ENCODE data around the gene TOMM20.
"Not testable (repeated sequence)": the region's sequence is repeated elsewhere in the genome, so short reads cannot be mapped to it uniquely, and the experiment has no call there.

The TOMM20 gene

DNA sequence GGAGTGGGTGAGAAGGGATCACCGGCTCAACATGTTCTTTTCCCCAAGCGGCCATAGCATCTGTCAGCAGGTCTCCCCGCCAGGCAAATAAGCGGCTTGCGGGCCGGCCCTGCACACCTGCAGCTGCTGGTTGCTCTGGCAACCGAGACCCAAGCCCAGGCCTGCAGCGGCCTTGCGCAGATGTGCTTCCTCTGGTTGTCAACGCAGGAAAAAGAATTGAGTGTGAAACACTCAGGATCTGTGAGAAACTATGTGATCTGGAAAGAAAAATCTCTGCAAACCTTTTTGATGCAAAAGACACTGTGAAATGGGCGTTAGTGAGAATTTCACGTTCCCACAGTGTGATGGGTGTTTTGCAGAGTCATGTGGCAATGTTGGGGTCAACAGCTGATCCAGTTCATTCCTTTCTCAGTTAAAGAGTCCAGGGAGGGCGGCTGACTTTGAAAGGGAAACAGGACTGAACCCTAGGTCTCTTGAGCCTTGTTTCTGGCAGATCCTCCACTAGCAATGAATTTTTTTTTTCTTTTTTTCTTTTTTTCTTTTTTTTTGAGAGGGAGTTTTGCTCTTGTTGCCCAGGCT lies 28.4 kb downstream of the TOMM20 start:
- DNase-seq = no peak

- DNase-seq = no peak
Observed at GRCh38 chr1:235098991-235099390, 29.6 kb downstream of the TOMM20 start.

DNA sequence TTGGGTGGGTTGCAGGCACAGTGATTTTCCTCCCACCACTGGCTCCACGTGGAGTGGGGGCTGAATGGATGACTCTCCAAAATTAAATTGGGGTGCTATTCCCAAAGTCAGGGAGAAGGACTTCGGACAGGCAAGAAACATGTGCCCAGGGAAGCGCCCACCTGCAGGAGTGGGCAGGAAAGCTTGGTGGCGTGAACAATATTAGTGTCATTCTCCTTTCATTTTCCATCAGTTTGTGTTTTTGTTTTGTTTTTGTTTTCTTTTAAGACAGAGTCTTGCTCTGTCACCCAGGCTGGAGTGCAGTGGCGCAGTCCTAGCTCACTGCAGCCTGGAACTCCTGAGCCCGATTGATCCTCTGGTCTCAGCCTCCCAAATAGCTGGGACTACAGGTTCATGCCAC lies 30.1 kb downstream of the TOMM20 start:
- no peak for DNase-seq

GRCh38 chr1:235097501-235097900 lies 31.1 kb downstream of the TOMM20 start:
- not testable (repeated sequence) for DNase-seq

GRCh38 chr1:235095938-235096562 lies 32.6 kb downstream of the TOMM20 start:
- no peak for DNase-seq

DNA sequence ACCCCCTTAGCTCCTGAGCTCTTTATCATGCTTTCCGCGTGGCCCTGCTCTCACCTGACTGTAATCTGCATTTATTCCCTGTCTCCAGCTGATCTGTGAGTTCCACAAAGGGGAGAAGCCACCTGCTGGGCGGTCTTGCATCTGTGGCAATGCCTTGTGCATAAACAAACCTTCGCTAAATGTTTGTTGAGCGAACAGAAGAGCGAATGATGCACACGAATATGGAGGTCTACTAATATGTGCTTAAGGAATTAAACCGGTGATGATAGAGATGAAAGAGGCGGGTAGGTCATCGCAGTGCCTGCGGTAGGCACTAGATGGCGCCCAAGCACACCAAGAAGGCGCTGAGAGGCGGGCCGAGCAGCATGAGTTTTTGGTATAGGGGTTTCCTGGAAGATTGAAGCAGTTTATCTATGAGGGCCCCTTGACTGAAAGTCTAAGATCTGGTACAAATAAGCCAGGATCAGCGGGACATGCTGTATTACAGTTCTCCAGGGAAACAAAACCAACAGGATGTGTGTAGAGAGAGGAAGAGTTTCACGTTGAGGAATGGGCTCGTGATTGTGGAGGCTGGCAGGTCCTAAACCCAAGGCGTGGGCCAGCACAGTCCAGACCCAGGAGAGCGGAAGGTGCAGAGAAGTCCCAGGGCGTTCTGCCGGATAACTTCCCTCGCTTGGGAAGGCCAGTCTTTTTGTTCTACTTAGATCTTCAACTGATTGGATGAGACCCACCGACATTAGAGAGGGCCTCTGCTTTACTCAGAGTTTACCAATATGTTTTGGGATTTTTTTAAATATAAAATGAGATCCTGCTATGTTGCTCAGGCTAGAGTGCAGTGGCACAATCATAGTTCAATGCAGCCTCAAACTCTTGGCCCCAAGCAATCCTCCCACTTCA lies 34.7 kb downstream of the TOMM20 start:
- DNase-seq = peak; percentile 63

GRCh38 chr1:235093013-235093695 lies 35.5 kb downstream of the TOMM20 start:
- DNase-seq = peak; percentile 73

GRCh38 chr1:235092415-235092814 lies 36.2 kb downstream of the TOMM20 start:
- not testable (repeated sequence) for DNase-seq

DNA sequence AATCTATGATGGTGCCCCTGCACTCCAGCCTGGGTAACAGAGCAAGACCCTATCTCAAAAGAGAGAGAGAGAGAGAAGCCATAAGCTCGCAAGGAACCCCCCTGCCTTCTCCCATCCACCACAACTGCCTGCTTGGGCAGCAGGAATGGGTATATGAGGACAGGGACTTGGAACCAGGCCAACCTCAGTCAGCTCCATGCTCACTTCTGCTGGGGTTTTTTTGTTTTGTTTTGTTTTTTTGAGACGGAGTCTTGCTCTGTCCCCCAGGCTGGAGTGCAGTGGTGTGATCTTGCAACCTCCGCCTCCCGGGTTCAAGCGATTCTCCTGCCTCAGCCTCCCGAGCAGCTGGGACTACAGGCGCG lies 36.6 kb downstream of the TOMM20 start:
- not testable (repeated sequence) for DNase-seq

DNA sequence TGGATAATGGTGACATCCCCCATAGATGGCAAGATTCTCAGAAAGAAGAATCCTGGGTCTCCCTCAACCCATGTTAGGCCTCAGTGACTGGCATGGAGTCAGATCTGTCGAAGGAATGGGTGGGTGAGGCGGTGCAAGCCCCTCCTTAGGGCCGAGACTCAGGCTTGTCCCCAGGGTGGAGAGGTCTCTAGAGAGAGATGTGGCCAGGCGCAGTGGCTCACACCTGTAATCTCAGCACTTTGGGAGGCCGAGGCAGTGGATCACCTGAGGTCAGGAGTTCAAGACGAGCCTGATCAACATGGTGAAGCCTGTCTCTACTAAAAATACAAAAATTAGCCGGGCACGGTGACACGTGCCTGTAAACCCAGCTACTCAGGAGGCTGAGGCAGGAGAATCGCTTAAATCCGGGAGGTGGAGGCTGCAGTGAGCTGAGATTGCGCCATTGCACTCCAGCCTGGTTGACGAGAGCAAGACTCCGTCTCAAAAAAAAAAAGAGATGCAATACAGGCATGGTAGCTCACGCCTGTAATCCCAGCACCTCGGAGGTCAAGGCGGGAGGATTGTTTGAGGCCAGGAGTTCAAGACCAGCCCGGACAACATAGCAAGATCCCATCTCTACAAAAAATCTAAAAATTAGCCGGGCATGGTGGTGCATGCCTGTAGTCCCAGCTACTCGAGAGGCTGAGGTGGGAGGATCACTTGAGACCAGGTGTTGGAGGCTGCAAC lies 37.2 kb downstream of the TOMM20 start:
- not testable (repeated sequence) for DNase-seq

GRCh38 chr1:235090406-235091069 lies 38.1 kb downstream of the TOMM20 start:
- DNase-seq = peak; percentile 74

- no peak for DNase-seq
Observed at GRCh38 chr1:235088907-235089306, 39.7 kb downstream of the TOMM20 start.

DNA sequence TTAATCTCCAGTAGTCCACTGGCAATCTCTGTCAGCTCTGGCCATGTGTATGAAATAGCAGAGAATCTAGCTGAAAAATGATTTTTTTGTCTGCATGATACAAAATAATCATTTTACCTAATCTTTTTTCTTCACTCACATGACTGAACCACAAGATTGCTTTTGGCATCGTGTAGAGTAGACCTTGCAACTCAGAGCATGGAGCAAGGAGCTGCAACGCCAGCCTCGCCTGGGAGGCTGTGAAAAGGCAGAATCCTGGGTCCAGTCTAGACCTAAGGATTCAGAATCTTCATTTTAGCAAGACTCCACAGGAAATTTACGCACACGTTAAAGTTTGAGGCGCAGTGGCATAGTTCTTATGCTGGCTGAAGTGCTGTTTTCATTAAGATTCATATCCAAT lies 40.2 kb downstream of the TOMM20 start:
- DNase-seq = no peak

DNA sequence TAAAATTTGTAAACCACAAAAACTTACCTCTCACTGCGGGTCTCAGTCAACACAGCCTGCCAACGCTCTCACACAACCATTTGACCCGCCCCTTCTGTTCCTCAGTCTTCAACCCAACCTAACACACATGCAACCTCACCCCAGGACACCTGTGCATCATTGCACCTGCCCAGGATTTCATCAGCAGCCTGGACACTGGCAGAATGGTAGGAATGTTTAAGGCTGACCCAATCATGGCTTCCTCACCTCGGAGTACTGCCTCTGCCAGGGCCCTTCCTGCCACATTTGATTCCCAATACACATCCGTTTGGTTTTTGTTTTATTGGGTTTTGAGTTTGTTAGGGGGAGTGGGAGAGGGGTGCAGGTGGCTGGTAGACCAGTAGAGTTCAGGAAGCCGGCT lies 40.7 kb downstream of the TOMM20 start:
- no peak for DNase-seq

DNA sequence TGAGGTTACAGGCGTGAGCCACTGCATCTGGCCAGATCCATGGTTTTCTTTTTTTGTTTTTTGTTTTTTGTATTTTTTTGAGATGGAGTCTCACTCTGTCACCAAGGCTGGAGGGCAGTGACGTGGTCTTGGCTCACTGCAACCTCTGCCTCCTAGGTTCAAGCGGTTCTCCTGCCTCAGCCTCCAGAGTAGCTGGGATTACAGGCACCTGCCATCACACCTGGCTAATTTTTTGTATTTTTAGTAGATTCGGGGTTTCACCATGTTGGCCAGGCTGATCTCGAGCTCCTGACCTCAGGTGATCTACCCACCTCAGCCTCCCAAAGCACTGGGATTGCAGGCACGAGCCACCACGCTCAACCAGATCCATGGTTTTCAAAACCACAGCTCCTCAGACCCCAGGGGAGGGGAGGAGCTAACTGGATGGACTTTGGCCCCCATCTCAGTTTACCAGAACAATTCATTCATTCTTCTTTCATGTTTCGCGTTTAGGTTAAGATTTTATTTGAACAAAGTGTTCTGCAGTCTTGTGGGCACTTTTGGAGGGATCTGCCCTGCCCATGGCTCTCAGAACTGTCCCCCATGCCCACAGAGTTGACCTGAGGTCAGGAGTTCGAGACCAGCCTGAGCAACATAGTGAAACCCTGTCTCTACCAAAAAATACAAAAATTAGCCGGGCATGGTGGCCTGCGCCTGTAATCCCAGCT lies 43.1 kb downstream of the TOMM20 start:
- DNase-seq = not testable (repeated sequence)

DNA sequence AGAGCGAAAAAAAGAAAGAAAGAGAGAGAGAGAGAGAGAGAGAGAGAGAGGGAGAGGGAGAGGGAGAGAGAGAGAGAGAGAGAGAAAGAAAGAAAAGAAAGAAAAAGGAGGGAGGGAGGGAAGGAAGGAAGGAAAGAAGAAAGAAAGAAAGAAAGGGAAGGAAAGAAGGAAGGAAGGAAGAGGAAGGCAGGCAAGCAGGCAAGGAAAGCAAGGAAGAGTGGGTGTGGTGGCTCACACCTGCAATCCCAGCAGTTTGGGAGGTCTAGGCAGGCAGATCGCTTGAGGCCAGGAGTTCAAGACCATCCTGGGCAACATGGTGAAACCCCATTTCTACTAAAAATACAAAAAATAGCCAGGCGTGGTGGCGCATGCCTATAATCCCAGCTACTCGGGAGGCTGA lies 47.8 kb downstream of the TOMM20 start:
- DNase-seq = not testable (repeated sequence)

- not testable (repeated sequence) for DNase-seq
Observed at GRCh38 chr1:235080297-235080657, 48.4 kb downstream of the TOMM20 start.

- peak; percentile 43 for DNase-seq
Observed at GRCh38 chr1:235079443-235080296, 49.0 kb downstream of the TOMM20 start.

- peak; percentile 51 for DNase-seq
Observed at GRCh38 chr1:235078480-235079381, 49.9 kb downstream of the TOMM20 start.
